Forelimb muscle (tissue), 1 donor: Measurements from ENCODE around the gene FHOD3. TPM values are rescaled to one million over a fixed set of nuclear protein-coding genes. Genes with fewer than 3 reads are reported as not detected.

Source experiments
- DNase-seq: peaks from one replicate; pipeline ENCODE4 v3.0.0-alpha.2; 2013; ENCODE audit warnings: low read depth
- polyA plus RNA-seq: library from polyadenylated mRNA; unstranded; fragments of 120-200 nt; gene quantifications from one replicate; pipeline ENCODE4 v1.2.1, GENCODE V29; 2013; ENCODE audit not compliant: insufficient read length

FHOD3 gene
- polyA plus RNA-seq, 1 donor = 30.8 TPM

- DNase-seq = peak; percentile 49
Measured at GRCh38 chr18:36296650-36297416, 680 bp upstream of the FHOD3 start.

- DNase-seq = no peak
Measured at GRCh38 chr18:36298126-36298741, 721 bp downstream of the FHOD3 start.

- no peak for DNase-seq
Measured at GRCh38 chr18:36299015-36299414, 1.5 kb downstream of the FHOD3 start.

GRCh38 chr18:36300211-36300610 is 2.7 kb downstream of the FHOD3 start:
- DNase-seq = no peak

GRCh38 chr18:36301884-36302283 is 4.4 kb downstream of the FHOD3 start:
- no peak for DNase-seq

GRCh38 chr18:36302676-36303075 is 5.2 kb downstream of the FHOD3 start:
- no peak for DNase-seq

- no peak for DNase-seq
Measured at GRCh38 chr18:36303211-36303844, 5.8 kb downstream of the FHOD3 start.

- DNase-seq = no peak
Measured at GRCh38 chr18:36304723-36305122, 7.2 kb downstream of the FHOD3 start.

- no peak for DNase-seq
Measured at GRCh38 chr18:36305375-36305774, 7.9 kb downstream of the FHOD3 start.

GRCh38 chr18:36307513-36307912 is 10.0 kb downstream of the FHOD3 start:
- no peak for DNase-seq

- DNase-seq = no peak
Measured at GRCh38 chr18:36308711-36309435, 11.4 kb downstream of the FHOD3 start.

- DNase-seq = no peak
Measured at GRCh38 chr18:36309436-36310391, 12.2 kb downstream of the FHOD3 start.

- DNase-seq = no peak
Measured at GRCh38 chr18:36311026-36311570, 13.6 kb downstream of the FHOD3 start.

GRCh38 chr18:36312806-36313395 is 15.4 kb downstream of the FHOD3 start:
- no peak for DNase-seq

- DNase-seq = no peak
Measured at GRCh38 chr18:36314098-36314497, 16.6 kb downstream of the FHOD3 start.

GRCh38 chr18:36314754-36315153 is 17.2 kb downstream of the FHOD3 start:
- no peak for DNase-seq

- DNase-seq = no peak
Measured at GRCh38 chr18:36315736-36316135, 18.2 kb downstream of the FHOD3 start.

GRCh38 chr18:36316246-36316645 is 18.7 kb downstream of the FHOD3 start:
- no peak for DNase-seq

GRCh38 chr18:36321658-36322407 is 24.3 kb downstream of the FHOD3 start:
- DNase-seq = no peak

GRCh38 chr18:36322408-36322728 is 24.9 kb downstream of the FHOD3 start:
- DNase-seq = no peak
